ENCODE data around the gene NFE2L3.
"Not testable (repeated sequence)": the region's sequence is repeated elsewhere in the genome, so short reads cannot be mapped to it uniquely, and the experiment has no call there.

NFE2L3 gene

DNA sequence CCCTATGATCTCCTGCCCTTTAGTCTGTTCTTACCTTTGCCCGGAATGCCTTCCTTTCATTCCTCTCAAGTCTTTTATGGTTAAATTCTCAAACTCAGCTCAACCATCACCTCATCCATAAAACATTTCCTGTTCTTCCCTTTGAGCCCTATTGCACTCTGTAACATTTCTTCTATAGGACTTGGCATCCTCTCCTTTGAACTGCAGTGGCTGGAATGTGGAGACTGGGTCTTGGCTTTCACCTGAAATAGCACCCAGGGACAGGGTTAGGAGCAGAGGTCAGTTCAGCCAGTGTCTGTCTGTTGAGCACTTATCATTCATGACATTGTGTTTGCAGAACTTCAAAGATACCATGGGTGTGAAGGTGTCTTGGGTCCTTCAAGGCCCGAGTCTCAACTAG is 7.2 kb downstream of the NFE2L3 start:
- no peak for DNase-seq (ENCODE audit: low read depth)
- no peak overlapping the region for H3K4me3 ChIP-seq (ENCODE audit: low read depth, low read length)
- TF ChIP-seq, protein P1, sequence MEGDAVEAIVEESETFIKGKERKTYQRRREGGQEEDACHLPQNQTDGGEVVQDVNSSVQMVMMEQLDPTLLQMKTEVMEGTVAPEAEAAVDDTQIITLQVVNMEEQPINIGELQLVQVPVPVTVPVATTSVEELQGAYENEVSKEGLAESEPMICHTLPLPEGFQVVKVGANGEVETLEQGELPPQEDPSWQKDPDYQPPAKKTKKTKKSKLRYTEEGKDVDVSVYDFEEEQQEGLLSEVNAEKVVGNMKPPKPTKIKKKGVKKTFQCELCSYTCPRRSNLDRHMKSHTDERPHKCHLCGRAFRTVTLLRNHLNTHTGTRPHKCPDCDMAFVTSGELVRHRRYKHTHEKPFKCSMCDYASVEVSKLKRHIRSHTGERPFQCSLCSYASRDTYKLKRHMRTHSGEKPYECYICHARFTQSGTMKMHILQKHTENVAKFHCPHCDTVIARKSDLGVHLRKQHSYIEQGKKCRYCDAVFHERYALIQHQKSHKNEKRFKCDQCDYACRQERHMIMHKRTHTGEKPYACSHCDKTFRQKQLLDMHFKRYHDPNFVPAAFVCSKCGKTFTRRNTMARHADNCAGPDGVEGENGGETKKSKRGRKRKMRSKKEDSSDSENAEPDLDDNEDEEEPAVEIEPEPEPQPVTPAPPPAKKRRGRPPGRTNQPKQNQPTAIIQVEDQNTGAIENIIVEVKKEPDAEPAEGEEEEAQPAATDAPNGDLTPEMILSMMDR (IDR thresholded peaks at IDR 0.05; ENCODE audit: control insufficient read depth, extremely low read depth, insufficient read depth), result no peak

DNA sequence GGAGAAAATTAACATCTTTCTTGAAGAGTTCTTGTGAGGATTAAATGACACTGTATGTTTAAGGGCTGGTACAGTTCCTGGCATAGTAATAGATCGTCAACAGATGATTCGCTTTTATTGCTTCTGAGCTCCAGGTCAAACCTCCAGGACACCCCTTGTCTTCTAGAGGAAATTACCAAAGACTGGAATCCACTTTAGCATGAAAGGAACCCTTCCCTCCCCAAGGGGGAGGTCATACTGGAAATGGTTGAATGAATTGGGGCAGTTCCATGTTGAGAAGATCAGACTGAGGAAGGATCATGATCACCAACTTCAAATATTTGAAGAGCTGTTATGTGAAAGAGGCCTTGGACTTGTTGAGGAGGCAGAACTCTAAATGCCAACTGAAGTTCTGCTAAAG is 8.9 kb downstream of the NFE2L3 start:
- DNase-seq (ENCODE audit: low read depth), result no peak
- TF ChIP-seq, protein P1 (IDR thresholded peaks at IDR 0.05; ENCODE audit: control insufficient read depth, extremely low read depth, insufficient read depth), result no peak
- H3K4me3 ChIP-seq (ENCODE audit: low read depth, low read length), result no peak overlapping the region

DNA sequence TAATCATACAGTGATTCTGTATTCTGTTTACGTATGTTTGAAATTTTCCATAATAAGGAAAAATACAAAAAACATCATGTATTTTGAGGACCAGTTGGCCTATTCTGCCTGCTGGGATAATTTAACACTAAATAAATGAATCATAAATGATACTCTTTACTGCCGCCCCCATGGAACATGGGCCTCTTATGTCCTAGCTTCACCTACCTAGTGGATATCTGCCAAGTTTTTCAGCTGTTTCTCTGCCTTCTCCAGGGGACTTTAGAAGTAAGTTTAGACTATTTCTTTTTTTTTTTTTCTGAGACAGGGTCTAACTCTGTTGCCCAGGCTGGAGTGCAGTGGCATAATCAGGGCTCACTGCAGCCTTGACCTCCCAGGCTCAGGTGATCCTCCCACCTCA is 10.4 kb downstream of the NFE2L3 start:
- no peak for DNase-seq (ENCODE audit: low read depth)
- TF ChIP-seq, protein P1 (IDR thresholded peaks at IDR 0.05; ENCODE audit: control insufficient read depth, extremely low read depth, insufficient read depth), result no peak
- H3K4me3 ChIP-seq (ENCODE audit: low read depth, low read length), result no peak overlapping the region

DNA sequence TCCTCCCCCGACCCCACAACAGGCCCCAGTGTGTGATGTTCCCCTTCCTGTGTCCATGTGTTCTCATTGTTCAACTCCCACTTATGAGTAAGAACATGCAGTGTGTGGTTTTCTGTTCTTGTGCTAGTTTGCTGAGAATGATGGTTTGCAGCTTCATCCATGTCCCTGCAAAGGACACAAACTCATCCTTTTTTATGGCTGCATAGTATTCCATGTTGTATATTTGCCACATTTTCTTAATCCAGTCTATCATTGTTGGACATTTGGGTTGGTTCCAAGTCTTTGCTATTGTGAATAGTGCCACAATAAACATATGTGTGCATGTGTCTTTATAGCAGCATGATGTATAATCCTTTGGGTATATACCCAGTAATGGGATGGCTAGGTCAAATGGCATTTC is 11.8 kb downstream of the NFE2L3 start:
- DNase-seq (ENCODE audit: low read depth); H3K4me3 ChIP-seq (ENCODE audit: low read depth, low read length): not testable (repeated sequence)

DNA sequence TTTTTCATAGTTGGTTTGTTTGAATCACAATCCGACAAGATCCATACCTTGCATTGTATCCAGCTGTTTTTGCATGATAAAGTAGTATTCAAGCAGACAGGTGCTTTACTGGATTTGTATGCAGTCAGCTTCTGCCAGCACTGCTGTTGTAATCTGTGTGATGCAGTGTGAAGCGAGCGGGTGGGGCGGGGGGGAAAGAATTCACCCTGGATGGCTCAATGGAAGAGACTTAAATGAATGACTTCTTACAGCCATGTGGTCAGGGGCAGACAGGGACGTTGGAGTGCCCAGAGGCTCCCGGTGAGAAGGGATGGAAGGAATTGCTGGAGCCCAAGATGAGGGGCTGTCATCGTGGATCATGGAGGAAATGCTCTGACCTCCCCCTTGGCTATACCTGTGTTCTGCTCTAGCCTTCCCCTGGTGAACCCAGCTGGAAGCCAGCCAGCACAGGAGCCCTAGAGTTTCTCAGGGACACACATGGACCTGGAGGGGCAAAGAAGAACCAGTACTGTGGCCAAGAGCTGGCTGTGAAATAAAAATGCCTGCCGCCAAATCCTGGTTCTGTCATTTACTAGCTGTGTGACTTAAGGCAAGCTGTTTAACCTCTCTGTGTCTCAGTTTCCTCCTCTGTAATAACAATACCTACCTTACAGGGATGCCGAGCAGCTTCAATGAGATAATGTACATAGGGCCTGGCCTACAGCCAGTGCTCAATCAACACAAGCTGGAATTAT is 14.1 kb downstream of the NFE2L3 start:
- no peak overlapping the region for H3K4me3 ChIP-seq (ENCODE audit: low read depth, low read length)
- TF ChIP-seq, protein P1 (IDR thresholded peaks at IDR 0.05; ENCODE audit: control insufficient read depth, extremely low read depth, insufficient read depth), result no peak
- DNase-seq (ENCODE audit: low read depth), result no peak

DNA sequence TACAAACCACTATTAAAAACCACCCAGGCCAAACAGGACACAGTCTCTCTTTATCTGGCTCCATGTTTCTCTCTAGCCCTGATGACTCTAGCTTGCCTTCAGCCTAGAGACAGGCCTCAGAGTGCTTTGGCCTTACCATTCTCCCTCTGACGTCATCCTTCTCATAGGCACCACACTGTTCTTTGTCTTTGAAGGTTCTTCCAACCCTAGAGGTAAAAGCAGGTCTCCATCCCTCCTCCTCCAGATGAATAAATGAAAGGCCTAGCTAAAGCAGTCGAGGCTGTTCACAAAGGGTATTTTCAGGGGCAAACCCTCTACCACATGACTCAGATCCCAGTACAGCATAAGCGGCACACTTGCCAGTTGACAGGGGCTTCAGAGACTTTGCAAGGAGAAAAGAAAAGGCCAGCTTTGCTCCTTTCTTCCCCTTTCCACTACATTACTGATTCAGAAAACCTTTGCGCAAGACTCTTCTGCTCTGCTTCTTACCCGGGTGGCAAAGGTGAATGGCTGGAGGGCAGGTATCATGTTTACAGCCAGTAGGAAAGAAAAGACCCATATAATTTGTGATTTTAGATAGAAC is 14.8 kb downstream of the NFE2L3 start:
- H3K4me3 ChIP-seq (ENCODE audit: low read depth, low read length), result no peak overlapping the region
- DNase-seq (ENCODE audit: low read depth), result no peak
- TF ChIP-seq, protein P1 (IDR thresholded peaks at IDR 0.05; ENCODE audit: control insufficient read depth, extremely low read depth, insufficient read depth), result no peak

DNA sequence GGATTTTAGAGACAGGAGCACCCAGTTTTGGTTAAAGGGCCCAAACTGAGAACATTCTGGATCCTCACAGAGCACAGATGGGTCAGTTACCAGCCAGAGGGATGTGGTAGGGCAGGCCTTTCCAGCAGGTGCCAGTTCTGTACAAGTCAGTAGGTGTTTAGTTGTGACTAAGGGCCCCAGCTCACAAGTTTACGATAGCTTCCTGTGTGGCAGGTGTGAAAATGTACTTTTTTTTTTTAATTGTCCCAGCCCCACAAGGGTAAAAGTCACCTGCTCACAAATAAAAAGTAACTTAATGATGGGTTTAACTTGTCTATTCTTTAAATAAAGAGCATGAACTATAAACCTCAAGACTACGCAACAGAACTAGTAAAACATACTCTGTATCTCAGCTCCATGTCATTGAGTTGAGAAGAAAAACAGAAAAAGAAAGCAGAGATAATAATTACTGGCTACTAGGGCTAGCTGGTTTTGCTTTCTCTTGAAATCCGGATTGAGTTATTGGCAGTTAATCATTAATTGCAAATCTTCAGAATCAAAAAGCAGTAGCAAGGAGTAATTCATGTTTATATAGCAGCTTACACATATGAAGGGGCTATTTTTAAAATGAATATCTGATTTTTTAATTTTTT is 15.4 kb downstream of the NFE2L3 start:
- TF ChIP-seq, protein P1 (IDR thresholded peaks at IDR 0.05; ENCODE audit: control insufficient read depth, extremely low read depth, insufficient read depth), result no peak
- no peak for DNase-seq (ENCODE audit: low read depth)
- no peak overlapping the region for H3K4me3 ChIP-seq (ENCODE audit: low read depth, low read length)

All from LNCaP clone FGC (cell line).